SK-N-SH (cell line): ENCODE measurements around the gene CEP78.

Experiments
- CHD2 ChIP-seq: fragments of 150-350 bp; IDR thresholded peaks from 2 replicates; pipeline ENCODE4 v1.6.1; 2018; ENCODE audit warnings: low read length; ENCODE audit not compliant: partially characterized antibody
- TF ChIP-seq, protein P1 (sequence below): fragments of 150-350 bp; IDR thresholded peaks from 2 replicates; pipeline ENCODE4 v1.6.1; 2017; ENCODE audit warnings: antibody characterized with exemption, low read length, low read depth, borderline replicate concordance

DNA sequence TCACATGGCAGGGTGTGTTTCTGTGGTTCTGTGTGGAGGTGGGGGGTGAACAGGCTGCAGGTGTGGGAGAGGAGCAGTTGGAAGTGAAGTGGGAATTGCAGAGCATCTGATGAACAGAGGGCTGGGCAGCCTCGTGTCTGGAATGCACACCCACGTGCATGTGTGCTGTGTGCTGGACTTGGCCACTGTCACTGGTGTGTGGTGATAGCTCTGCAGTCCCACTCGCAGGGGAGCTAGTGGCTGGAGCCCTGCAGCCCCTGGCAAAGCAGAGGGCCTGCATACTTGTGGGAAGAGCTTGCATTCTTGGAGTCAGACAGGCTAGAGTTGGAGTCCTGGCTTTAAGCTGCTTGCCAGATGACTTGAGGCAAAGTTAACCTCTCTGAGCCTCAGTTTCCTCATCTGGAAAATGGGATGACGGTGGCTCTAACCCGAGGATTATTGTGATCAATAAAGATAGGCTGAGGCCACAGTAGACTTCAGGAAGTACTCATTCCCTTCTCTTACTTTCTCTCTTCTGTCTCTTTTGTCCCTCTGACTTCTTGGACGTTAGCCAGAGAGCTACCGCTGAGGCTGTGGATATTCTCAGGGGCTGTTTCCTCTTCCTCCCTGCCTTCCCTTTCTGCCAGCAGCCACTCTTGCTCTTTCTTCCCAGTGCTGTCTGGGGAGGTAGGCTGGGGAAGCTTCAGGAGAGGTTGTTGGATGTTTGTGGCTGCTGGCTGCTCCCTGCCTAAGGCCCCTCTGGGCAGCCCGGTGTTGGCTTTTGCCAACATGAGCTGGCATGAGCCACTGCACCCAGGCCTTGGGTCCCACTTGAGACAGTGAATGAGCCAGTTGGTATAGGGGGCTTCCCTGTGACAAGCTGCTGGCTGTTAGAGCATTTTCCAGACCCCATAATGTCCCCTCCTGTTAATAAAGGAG lies 79.3 kb downstream of the CEP78 start:
- TF ChIP-seq, protein P1, sequence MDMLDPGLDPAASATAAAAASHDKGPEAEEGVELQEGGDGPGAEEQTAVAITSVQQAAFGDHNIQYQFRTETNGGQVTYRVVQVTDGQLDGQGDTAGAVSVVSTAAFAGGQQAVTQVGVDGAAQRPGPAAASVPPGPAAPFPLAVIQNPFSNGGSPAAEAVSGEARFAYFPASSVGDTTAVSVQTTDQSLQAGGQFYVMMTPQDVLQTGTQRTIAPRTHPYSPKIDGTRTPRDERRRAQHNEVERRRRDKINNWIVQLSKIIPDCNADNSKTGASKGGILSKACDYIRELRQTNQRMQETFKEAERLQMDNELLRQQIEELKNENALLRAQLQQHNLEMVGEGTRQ, result no peak
- no peak for TF ChIP-seq CHD2
